Measurements from ENCODE around the gene ZMAT5.
"Not testable (repeated sequence)": the region's sequence is repeated elsewhere in the genome, so short reads cannot be mapped to it uniquely, and the experiment has no call there.

DNA sequence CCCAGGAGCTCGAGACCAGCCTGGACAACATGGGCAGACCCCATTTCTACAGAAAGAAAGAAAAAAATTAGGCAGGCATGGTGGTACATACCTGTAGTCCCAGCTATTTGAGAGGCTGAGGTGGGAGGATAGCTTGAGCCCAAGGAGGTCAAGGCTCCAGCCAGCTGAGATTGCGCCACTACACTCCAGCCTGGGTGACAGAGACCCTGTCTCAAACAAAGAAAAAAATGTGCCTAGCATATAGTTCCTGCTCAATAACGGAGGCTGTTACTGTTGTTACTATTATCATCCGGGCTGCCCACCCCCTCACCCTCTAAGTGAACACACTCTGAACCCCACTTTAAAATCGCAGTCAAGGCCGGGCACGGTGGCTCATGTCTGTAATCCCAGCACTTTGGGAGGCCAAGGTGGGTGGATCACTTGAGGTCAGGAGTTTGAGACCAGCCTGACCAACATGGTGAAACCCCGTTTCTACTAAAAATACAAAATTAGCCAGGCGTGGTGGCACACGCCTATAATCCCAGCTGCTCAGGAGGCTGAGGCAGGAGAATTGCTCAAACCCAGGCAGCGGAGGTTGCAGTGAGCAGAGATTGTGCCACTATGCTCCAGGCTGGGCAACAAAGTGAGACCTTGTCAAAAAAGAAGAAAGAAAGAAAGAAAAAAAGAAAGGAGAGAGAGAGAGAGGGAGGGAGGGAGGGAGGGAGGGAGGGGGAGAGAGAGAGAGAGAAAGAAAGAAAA lies 12.0 kb downstream of the ZMAT5 start:
- TF ChIP-seq CTCF (IDR thresholded peaks at IDR 0.05; ENCODE audit: low read length); EZH2 (IDR thresholded peaks at IDR 0.05; ENCODE audit: borderline replicate concordance, low read length): not testable (repeated sequence)

Data from OCI-LY1 (cell line).